Cerebellar cortex (tissue), 1 donor: ENCODE measurements around the gene LRTM1.

Source experiments
- DNase-seq: peaks from one replicate; pipeline ENCODE4 v3.0.0-alpha.2; 2015; ENCODE audit warnings: low spot score

LRTM1 gene

DNA sequence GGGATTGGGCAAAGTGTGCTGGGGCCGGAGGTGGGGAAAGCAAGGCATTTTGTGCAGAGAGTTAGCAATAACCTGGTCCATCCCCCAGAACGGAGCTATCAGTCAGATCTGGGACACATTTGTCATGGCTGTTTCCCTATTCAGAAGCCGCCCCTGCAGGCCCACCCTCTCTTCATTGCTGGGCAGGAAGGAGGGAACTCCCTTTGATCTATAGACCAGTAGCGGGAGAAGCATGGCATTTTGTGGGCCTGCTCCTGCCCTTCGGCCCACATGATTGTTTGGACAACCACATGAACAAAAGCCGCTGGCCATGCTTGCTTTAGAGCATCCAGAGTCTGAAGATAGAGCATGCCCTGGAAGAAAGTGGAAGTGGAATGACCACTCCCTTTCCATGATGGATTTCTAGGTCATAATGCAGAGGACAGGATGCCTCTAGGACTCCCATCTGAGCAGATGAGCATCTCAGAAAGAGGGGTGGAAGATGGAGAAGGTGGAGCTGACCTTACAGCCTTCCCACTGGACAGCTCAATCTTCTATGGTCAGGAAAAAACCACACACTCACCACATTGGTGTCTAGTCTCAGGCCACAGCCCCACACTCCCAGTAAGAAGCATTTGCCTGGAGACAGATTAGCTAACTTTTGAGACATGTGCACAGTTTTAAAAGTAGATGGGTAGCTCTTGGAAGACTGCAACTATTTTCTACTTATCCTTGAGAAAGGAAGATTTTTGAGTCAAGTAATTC lies 11.9 kb upstream of the LRTM1 start:
- DNase-seq, result no peak

DNA sequence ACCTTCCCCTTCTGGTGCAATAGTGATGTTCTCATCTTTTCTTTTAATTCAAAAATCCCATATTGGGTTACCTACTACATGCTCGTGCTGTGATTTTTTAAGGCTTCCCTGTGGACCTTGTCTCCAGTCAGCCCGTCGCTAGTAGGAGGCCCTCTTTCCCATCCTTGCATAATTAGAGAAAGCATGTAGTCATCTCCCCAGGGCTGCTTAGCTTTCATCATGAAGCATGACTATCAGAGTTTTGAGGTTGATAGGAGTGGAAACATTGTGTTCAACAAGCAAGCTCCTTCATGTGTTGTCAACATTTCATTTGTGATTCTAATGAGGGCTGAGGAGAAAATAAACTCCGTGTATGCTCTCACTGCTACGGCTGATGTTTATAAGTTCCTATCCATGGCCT lies 8.7 kb upstream of the LRTM1 start:
- DNase-seq, result no peak

DNA sequence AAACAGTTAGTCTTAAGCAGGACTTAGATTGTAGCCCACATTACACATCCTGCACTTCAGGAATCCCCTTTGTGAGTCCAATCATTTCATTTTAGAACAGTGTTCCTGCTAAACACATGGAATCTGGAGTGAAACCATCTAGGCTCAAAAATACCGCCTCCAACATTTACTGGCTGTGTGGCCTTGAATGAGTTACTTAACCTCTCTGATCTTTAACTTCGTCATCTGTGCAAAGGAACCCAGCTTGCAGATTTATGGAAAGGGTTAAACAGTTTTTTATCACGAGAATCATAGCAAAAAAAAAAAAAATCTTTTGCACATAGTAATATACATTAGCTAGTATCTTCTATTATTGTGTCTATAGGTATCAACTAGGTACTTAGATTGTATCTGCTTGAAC lies 8.0 kb upstream of the LRTM1 start:
- DNase-seq, result no peak

DNA sequence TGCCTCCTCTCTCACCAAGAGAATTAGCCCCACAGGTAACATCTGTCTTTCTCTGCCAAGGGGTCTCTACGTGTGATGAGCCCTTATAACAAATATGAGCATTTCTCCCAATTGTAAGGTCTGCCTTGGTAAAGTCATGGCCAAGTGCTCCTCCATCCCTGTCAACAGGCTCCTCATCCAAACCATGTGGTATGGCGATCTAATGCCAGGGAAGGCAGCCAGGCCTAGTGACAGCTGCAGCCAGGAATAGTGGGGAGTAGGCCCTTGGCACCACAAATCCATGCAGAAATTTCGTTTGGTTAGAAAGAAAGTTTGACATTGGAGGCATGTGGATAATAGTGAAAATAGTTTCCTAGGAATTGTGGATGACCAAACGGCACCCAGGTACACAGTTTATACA lies 4.7 kb upstream of the LRTM1 start:
- DNase-seq, result peak; percentile 76

DNA sequence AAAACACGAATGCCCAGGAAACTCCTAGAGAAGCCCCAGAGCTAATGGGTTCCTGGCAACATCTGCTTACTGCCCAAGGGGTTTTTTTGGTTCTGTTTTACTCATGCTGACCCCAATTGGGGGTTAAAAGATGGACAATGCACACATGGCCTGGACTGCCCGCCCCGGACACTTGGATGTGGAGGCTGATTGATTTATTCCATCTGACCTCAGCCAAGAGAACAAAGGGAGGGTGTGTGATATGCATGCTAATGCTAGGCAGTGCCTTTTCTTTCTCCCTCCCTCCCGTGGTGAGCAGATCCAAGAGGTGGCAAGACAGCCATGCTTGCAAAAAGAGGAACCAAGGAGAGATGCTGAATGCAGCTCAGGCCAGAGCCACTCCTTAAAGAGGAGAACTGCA lies 3.3 kb upstream of the LRTM1 start:
- DNase-seq, result peak; percentile 7

DNA sequence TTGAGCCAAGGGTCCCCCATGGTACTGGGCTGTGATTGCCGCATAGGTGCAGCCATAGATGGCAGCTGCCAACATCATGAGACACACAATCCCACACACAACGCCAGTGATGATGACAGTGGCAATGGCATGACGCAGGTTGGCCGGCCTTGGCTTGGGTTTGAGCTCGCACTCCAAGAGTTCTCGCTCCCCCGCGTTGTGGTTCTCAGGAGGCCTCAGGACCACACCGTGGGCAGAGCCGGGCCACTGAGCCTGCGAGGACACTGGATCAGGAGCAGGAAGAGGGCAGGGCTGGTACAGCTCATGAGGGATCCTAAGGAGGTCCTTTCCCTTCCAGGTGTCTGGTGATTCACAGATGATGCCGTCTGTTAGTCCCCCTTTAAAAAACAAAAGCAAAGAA lies 9.3 kb downstream of the LRTM1 start:
- DNase-seq, result no peak

DNA sequence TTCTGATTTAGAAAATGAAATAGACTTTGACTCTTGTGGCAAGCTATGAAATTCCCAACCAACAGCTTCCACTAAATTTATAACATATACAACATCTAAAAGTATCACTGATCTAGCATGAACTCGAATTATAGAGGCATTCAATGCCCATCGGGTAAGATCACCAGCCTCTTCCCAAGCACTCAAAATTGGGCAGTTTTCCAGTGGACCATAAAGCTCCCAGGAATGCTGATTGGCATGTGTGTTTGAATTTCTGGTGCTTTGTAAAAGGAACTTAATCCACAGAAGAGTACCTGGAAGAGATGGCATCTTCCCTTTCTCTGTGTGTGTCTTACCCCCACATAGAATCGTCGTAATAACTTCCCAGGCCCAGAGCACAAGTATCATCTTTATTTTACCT lies 10.0 kb downstream of the LRTM1 start:
- DNase-seq, result no peak

DNA sequence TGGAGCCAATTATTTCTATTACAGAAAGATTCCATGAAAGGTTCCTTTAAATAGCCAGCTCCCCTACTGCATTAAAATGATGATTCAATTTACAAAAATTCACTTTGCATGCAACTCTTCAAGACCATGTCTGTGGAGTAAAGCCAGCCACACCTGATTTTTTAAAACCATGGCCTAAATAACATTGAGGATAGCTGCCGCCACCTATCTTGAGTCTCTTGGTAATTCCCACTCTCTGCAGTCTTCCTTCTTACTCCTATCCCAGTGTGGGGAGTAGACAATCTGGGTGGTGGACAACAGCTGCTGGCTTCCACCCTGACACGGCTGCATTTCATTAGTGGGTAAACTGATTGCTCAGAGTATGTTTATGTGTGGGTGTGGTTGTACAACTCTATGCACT lies 10.7 kb downstream of the LRTM1 start:
- no peak for DNase-seq

DNA sequence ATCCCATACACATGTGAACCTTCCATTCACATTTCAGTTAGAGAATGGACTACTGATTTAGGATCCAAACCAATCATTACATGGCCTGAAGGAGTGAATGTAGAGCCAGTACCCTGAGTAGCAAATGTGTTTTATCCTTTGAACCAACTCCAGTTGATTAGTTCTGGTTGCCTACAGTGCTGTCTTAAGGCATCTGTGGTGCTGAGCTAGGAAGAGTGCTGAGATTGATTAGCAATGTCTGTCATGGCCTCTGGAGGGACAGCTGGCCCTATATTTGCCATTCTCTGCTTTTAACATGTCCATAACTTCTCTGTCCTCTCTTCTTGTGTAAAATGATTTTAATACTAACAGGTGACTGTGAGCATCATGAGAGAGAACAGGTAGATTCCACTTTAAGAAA lies 11.1 kb downstream of the LRTM1 start:
- no peak for DNase-seq

DNA sequence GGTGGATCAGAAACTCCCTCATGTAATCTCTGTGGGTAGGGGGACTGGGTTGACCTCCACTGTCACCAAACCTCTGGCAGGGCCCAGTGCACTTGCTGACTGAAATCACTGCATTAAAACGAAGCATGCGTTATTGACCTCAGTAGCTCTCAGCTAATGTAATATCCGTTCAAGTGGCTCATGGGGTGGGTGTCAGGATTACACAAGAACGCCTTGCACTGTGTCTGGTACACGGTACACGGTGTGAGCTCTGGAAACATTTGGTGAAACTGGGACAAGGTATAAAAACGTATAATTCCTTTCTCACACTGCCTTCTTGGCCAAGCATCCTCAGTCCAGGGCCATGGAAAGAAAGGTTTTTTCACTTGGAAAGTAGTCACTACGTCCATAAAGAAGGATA lies 11.9 kb downstream of the LRTM1 start:
- DNase-seq, result no peak

DNA sequence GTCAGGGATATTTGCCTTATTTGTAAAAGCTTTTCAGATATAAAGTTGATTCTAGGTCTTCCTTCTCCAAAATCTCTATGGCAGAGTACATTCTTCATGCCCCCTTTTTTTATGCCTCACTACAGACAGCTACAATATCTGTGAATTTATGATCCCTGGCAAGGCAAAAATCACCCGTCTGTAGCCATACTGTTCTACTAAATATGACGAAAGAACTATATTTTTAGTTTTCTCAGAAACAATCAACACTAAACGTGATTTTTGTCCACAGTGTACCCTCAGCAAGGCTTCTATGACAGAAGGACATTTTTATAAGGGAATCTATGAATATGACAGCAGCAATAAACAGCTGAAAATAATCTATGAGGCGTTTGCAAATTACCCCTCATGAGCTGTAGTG lies 12.7 kb downstream of the LRTM1 start:
- no peak for DNase-seq

DNA sequence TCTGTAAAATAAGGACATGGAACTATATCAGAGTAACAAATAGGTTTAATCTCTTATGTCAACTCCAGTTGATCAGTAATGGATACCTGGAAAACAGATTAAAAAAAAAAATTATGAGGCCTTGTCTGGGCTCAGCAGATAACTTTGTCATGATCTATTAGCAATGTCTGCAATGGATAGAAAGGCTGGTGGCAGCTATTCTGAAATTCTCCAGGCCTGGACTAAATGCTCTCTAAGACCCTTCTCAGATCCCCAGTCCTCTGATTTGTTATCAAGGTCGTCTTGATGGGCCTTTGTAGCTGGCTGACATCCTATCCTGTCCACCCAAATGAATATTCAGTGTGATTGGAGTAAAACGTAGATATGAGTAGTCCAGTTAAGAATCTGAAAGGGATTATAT lies 13.7 kb downstream of the LRTM1 start:
- no peak for DNase-seq

DNA sequence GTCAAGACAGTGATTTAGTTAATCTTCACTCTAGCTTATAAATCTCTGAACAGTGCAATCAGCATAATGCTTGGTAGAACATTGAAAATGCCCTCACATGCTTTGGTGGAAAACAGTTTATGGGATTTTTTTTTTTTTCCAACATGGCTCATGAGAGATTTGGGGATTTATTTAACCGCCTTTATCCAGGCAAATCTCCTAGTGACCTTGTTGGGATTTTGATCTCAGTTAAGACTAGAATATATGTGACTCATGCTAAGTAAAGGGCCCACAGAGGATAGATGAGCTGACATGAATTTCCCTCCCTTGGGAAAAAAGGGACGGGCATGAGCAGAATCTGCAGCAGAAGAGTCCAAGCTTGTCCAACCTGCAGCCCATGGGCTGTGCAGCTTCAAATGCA lies 18.7 kb downstream of the LRTM1 start:
- DNase-seq, result no peak

DNA sequence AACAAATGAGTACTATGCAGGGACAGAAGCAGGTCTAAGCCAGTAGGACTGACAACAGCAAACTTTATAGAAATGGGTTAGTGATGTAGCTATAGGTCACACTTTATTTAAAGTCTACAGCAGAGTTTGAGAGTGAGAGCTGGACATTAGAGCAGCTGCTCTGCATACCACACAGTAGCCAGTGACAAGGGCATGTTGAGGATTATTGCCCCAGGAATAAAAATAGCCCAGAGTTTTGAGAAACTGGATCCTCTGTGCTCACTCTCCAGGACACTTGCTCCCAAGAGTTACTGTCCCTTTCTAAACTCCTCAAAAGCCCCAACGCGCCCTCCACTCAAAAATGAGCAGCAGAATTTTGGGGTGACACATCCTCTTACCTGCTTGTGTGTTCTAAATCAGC lies 21.1 kb downstream of the LRTM1 start:
- DNase-seq, result no peak

DNA sequence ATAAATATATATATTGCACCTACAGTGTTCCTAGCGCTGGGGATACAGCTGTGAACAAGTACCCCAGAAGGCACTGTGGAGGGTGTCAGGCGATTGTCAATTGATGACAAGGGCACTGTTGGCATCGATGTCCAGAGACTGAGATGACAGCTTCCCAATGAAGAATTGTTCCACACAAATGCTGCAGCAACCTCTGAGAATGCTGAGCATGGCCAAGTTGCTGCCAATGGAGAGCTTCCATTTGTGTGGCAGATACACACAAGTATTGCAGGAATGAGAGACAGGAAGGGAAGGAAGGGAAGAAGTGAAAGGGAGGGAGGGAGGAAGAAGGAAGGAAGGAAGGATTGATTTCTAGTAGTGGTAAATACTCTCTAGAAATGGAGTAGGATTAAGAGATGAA lies 21.9 kb downstream of the LRTM1 start:
- DNase-seq, result no peak

DNA sequence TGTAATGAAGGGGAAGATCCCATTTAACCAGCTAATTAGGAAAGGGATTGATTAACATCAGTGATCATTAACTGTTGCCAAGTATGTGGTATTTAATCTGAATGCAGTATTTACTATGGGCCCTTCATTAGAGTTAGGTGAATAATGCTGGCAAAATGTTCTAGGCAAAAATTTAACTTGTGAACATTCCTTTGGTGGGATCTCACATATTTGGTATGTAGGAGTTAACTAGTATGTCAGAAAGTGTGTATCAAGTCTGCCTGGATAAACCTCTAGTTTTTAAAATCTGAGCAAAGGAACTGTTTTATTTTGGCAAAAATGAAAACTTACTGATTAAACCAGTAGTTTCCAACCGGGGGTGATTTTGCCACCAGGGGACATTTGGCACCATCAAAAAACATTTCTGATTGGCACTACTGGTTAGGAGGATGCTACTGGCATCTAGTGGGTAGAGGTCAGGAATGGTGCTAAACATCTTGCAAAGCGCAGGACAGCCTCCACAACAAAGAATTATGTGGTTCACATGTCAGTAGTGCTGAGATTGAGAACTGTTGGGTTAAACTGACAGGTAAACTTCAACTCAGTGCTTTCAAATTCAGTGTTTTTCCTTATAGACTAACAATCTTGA lies 22.5 kb downstream of the LRTM1 start:
- no peak for DNase-seq

DNA sequence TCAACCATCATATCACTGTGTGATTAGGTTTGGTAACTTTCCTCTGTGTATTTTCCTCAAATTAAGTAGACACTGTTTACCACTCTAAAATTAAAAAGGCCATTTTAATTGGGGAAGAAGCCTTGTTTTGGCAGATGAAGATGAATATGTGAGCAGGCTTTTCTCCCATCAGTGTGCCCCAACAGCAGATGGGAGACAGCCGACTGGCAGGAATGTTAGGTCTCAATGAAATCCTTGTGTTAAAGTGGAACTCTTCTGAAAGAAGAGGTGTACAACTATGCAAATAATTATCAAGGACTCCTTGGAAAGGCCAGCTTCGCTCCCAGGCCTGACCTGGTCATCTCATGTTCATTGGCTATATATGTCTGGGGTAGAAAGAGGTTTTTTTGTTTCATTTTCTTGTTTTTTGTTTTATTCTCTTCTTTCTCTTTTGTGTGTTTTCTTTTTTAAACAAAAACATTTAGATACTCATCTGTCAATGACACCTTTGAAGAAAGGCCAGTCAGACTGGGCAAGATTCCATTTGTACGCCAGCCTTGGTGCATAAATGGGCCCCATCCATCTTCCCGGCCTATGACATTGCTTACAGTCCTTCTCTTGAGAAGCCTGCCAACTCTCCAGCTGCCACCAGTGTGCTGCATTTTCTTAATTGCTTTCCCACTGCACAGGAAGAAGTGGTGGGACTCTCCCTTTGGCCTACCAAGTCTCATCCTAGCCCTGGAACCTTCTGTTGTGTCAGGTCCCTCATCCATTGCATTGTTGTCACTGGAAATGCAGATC lies 25.8 kb downstream of the LRTM1 start:
- no peak for DNase-seq

DNA sequence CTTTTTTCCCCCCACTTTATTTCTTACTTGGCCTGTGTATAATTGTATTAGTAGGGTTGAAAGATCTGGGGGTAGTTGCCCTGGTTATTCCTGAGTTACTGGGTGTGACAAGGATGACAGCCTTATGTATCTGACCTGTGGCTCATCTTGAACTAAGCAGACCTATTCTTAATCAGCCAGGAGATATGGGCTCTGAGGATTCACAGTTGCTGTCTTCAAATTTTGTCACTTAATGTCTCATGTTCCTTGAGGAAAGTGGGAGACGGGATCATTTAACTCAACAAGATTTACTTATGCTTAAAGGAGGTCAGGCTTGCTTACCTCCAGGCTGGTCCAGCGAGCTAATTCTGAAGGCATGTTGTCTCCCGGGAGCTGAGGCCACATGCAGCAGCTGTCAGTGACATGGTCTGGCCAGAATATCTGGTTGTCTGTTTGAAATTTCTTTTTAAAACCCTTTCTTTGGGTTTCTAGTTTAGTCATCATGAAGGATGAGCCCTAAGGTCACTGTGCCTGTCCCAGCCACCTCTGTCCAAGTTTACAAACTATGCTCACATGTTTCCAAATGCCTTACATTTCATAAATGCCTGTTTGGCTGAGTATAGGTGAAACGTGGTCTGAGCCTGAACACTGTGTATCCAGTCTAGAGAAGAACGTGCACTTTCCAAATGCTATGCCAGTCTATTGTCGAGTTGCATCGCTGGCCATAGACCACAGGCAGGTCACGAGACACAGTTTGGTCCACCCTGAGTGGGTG lies 26.8 kb downstream of the LRTM1 start:
- no peak for DNase-seq

DNA sequence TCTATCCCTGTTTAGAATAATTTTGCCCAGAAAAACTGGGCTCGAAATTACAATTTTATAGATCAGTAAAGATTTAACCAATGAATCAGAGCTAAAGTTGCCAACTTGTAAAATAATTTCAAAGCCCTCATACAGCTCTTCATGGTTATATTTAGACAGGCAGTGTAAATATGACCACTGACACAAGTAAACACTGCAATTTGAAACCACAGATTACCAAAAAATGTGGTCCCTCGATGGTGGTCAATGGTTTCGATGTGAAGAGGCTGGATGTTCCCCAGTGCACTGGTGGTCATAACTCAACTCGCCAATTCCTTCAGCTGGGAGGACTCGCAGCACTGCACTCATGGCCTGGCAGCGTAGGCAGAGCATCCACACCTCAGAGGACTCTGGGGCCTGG lies 28.6 kb downstream of the LRTM1 start:
- no peak for DNase-seq

DNA sequence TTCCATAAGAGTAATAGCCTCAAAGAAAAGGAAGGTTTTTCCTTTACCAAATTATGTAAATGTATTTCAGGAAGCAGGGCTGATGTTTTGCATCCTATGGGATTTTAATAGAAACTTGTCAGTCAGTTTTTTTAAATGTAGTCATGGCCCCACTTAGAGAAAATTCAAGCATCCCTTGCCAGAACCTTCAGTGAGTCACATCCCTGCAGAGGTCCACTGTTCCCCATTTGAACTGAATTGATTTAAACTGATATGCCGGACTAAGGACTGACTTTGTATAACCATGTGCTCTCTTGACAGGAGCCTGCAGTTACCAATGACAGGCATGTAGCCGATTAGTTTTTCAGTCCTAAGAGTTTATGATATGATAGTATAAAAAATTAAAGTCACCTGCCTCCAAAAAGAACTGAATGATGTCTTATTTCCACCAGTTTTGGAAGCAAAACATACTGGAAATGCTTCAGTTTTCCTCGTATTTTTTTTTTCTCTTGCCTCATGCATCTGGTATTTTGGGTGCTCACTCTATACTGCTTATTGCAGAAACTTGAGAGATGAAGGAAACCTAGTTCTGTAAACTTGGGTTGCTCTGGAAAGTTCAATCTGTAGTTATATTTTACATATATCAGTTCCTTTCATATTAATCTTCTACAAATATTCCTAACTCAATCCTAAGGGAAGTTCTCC lies 30.7 kb downstream of the LRTM1 start:
- no peak for DNase-seq

DNA sequence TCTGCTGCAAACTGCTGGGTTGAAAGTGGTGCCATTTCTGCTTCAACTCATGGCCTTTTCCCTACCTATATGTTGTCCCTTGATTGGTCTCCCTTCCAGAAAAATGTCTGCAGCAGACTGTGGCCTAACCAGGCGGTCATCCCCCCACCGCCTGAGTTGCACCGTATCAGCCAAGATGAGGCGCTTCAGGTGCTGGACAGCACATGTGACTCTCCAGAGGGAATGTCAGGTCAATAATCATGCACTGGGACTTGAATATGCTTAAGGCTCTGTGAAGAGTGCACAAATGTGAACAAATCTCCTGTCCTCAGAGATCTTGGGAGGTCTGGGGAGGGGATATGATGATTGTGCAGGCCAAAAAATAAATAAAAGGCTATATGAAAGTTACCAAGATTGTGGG lies 32.2 kb downstream of the LRTM1 start:
- DNase-seq, result no peak

DNA sequence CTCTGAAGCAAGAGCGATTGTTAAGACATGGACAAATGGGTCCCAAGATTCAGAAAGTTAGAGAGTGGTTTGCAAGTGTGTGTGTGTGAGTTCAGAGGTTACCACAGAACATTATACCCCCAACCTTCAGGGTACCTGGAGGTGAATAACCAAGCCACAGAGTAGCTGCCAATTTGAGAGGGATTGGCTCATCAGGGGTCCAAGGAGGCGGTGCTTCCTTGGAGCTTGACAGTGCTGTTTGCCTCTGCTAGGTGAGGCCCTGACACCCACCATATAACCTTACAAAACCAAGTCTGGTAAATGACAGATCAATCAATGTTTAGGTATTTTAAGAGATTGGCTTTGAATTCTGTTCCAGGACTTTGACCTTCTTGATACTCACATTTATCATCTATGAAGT lies 35.7 kb downstream of the LRTM1 start:
- no peak for DNase-seq
